ENCODE measurements around the gene ZNF414. TPM values are rescaled to one million over a fixed set of nuclear protein-coding genes. Genes with fewer than 3 reads are reported as not detected.

ZNF414 gene
- total RNA-seq, 1 experiment from 2014 or later: 4.6 TPM

- no peak overlapping the region for H3K4me2 ChIP-seq (ENCODE audit: low read length)
- H3K27ac ChIP-seq (ENCODE audit: low read length): no peak overlapping the region
- H3F3A ChIP-seq (ENCODE audit: low read length, unreplicated experiment): no peaks in the 10 kb centered on the region
- no peaks in the 10 kb centered on the region for H3K9me3 ChIP-seq (ENCODE audit: low read length)
- H3K4me1 ChIP-seq (ENCODE audit: insufficient read depth, low read length): no peaks in the 10 kb centered on the region
- H3K4me3 ChIP-seq (ENCODE audit: low read length): no peak overlapping the region
- peaks cover 52% of the 10 kb centered on the region for H4K20me1 ChIP-seq (ENCODE audit: low read length)
- no peak for DNase-seq
- H3K36me3 ChIP-seq (ENCODE audit: low read depth, low read length): peaks cover 63% of the 10 kb centered on the region
- peaks cover 68% of the 10 kb centered on the region for H3K79me2 ChIP-seq (ENCODE audit: low read length)
- no peak for ATAC-seq
- CTCF ChIA-PET: no interaction called here
- no peaks in the 10 kb centered on the region for H3K9me2 ChIP-seq (replicated peaks; ENCODE audit: low read length)
- POLR2A ChIA-PET (ENCODE audit: unreplicated experiment): no interaction called here
- TF ChIP-seq EZH2phosphoT487 (IDR thresholded peaks at IDR 0.05; ENCODE audit: borderline replicate concordance, low read length) (no peak), EZH2 (IDR thresholded peaks at IDR 0.05; ENCODE audit: low read length, unreplicated experiment) (no peak)
- TF ChIP-seq, protein P1, sequence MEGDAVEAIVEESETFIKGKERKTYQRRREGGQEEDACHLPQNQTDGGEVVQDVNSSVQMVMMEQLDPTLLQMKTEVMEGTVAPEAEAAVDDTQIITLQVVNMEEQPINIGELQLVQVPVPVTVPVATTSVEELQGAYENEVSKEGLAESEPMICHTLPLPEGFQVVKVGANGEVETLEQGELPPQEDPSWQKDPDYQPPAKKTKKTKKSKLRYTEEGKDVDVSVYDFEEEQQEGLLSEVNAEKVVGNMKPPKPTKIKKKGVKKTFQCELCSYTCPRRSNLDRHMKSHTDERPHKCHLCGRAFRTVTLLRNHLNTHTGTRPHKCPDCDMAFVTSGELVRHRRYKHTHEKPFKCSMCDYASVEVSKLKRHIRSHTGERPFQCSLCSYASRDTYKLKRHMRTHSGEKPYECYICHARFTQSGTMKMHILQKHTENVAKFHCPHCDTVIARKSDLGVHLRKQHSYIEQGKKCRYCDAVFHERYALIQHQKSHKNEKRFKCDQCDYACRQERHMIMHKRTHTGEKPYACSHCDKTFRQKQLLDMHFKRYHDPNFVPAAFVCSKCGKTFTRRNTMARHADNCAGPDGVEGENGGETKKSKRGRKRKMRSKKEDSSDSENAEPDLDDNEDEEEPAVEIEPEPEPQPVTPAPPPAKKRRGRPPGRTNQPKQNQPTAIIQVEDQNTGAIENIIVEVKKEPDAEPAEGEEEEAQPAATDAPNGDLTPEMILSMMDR (conservative IDR thresholded peaks at IDR 0.05; ENCODE audit: low read depth, low read length): no peak
- no peaks in the 10 kb centered on the region for H3K27me3 ChIP-seq (ENCODE audit: low read length)
- intact Hi-C loops (cut with micrococcal nuclease): no loop called here
- no peak overlapping the region for H3K9ac ChIP-seq (ENCODE audit: low read length)
- no TSS peak for BruUV-seq (replicated peaks)
- no peak overlapping the region for H2AFZ ChIP-seq (ENCODE audit: low read length)
These were observed 32.8 kb downstream of the ZNF414 start for GRCh38 chr19:8481201-8481600.

GRCh38 chr19:8478598-8478997 lies 35.4 kb downstream of the ZNF414 start:
- ChIA-PET CTCF (interaction anchor here (0.5 to 0.6 kb wide), 2 partner anchors 43 to 1615 kb away, joined by 3 to 10 read pairs; no protein-coding TSS in a partner anchor), POLR2A (ENCODE audit: unreplicated experiment) (interaction anchor here (0.6 kb wide), 1 partner anchor 103 kb away, joined by 10 read pairs; no protein-coding TSS in a partner anchor)
- Histone ChIP-seq H3K36me3 (ENCODE audit: low read depth, low read length) (peaks cover 62% of the 10 kb centered on the region), H3K9me2 (replicated peaks; ENCODE audit: low read length) (no peaks in the 10 kb centered on the region), H3K9me3 (ENCODE audit: low read length) (no peaks in the 10 kb centered on the region), H2AFZ (ENCODE audit: low read length) (no peak overlapping the region), H3K4me2 (ENCODE audit: low read length) (no peak overlapping the region), H3K4me3 (ENCODE audit: low read length) (no peak overlapping the region), H3K27ac (ENCODE audit: low read length) (no peak overlapping the region), H3K9ac (ENCODE audit: low read length) (no peak overlapping the region), H3K4me1 (ENCODE audit: insufficient read depth, low read length) (no peaks in the 10 kb centered on the region), H3K79me2 (ENCODE audit: low read length) (peaks cover 87% of the 10 kb centered on the region), H4K20me1 (ENCODE audit: low read length) (peaks cover 56% of the 10 kb centered on the region), H3F3A (ENCODE audit: low read length, unreplicated experiment) (no peaks in the 10 kb centered on the region), H3K27me3 (ENCODE audit: low read length) (no peaks in the 10 kb centered on the region)
- intact Hi-C loops (cut with micrococcal nuclease): no loop called here
- BruUV-seq (replicated peaks): no TSS peak
- TF ChIP-seq, protein P1 (conservative IDR thresholded peaks at IDR 0.05; ENCODE audit: low read depth, low read length): no peak
- TF ChIP-seq EZH2 (IDR thresholded peaks at IDR 0.05; ENCODE audit: low read length, unreplicated experiment): no peak
- no peak for TF ChIP-seq EZH2phosphoT487 (IDR thresholded peaks at IDR 0.05; ENCODE audit: borderline replicate concordance, low read length)
- DNase-seq (no peak), ATAC-seq (no peak)

DNA sequence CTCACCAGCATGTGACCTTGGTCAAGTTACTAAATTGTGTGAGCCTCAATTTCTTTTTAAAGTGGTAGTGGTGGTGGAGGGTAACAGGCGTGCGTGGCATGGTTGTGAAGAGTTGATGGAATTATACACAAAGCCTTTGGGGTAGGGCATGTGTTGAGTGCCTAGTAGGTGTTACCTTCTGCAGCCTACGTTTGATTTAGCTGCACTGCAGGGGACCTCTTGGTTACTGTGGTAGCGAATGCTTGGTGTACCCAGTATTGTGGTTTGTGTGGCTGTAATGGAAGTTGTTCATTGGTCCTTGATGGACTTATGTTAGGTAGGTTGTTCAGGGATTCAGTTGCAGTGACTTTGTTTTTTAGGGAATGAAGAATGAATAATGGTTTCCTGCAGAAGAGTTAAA lies 36.1 kb downstream of the ZNF414 start:
- TF ChIP-seq EZH2phosphoT487 (IDR thresholded peaks at IDR 0.05; ENCODE audit: borderline replicate concordance, low read length) (no peak), EZH2 (IDR thresholded peaks at IDR 0.05; ENCODE audit: low read length, unreplicated experiment) (no peak)
- TF ChIP-seq, protein P1 (conservative IDR thresholded peaks at IDR 0.05; ENCODE audit: low read depth, low read length): no peak
- ChIA-PET CTCF (no interaction called here), POLR2A (ENCODE audit: unreplicated experiment) (no interaction called here)
- Histone ChIP-seq H3F3A (ENCODE audit: low read length, unreplicated experiment) (no peaks in the 10 kb centered on the region), H3K36me3 (ENCODE audit: low read depth, low read length) (peaks cover 62% of the 10 kb centered on the region), H3K27ac (ENCODE audit: low read length) (no peak overlapping the region), H3K4me2 (ENCODE audit: low read length) (no peak overlapping the region), H3K9me2 (replicated peaks; ENCODE audit: low read length) (no peaks in the 10 kb centered on the region), H3K79me2 (ENCODE audit: low read length) (peaks cover 81% of the 10 kb centered on the region), H3K4me1 (ENCODE audit: insufficient read depth, low read length) (no peaks in the 10 kb centered on the region), H3K27me3 (ENCODE audit: low read length) (no peaks in the 10 kb centered on the region), H3K9ac (ENCODE audit: low read length) (no peak overlapping the region), H3K9me3 (ENCODE audit: low read length) (no peaks in the 10 kb centered on the region), H3K4me3 (ENCODE audit: low read length) (no peak overlapping the region), H4K20me1 (ENCODE audit: low read length) (peaks cover 52% of the 10 kb centered on the region), H2AFZ (ENCODE audit: low read length) (no peak overlapping the region)
- ATAC-seq (no peak), DNase-seq (no peak)
- intact Hi-C loops (cut with micrococcal nuclease): no loop called here
- BruUV-seq (replicated peaks): no TSS peak
